CD4-positive, alpha-beta T cell treated with Interleukin-4 for 4 hours (primary cell): ENCODE data around the gene STXBP6.
"Not testable (repeated sequence)": the region's sequence is repeated elsewhere in the genome, so short reads cannot be mapped to it uniquely, and the experiment has no call there.

Source experiments
- DNase-seq: peaks from one replicate; pipeline ENCODE4 v3.0.0-alpha.2; 2020

STXBP6 gene

GRCh38 chr14:24952851-24953666, 96.9 kb downstream of the STXBP6 start:
- DNase-seq: no peak

DNA sequence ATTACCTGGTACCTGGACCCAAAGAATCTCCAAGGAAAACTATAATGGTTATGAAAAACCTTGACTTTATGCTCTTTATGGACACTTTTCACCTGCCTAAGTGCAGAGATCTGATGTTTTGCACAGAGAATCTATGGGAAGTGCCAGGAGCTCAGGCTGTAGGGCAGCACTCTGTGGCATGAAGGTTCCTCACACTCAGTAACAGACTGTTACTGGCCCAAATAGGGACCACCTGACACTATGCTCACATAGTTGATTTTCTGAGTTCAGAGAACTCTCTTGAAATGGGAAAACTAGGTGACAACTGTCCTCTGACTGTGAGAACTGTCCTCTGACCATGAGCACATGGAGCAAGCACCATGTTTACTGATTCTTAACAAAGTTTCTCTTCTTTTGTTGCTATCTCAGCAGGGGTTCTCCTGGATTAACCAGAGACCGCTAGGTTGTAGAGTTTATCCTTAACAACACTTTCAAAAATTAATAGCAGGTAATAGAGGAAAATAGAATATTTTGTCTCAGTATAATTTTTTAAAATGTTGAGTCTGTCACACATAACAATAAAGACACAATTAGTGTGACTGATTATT, 101.6 kb downstream of the STXBP6 start:
- no peak for DNase-seq

GRCh38 chr14:24947131-24947530, 102.8 kb downstream of the STXBP6 start:
- no peak for DNase-seq

DNA sequence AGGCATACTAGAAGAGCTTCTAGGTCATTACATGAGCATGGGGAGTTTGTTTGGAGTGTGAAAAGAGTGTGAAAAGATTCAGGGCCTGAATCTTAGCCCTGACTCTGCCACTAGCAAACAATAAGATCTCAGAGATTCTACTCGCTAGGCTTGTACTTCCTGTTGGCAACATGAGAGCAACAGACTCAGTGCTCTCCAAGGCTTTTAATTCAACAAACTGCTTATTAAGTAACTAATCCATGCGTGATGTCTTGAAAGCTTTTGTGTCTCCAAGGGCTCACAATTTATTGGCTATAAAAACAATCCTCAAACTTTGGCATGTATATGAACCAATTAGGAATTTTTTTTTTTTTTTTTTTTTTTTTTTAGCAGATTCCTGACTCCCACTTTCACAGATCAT, 105.1 kb downstream of the STXBP6 start:
- no peak for DNase-seq

DNA sequence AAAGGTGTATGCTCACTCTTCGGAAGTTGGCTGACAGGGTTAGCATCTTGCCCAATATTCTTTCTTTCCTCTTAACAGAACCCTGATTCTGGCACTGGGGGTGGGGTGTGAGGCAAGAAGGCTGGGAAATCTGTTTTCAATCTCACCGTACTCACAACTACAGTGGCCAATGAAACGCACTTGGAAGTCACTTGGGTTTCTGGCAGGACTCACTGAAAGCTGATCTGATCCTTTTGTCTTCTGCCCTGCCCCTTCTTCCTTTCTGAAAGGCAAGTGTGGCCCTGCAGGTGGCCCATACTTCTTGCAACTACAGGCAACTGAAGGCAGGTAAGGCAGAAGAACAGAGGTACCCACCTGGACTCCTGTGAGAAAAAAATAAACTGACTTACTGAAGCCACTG, 106.9 kb downstream of the STXBP6 start:
- no peak for DNase-seq

DNA sequence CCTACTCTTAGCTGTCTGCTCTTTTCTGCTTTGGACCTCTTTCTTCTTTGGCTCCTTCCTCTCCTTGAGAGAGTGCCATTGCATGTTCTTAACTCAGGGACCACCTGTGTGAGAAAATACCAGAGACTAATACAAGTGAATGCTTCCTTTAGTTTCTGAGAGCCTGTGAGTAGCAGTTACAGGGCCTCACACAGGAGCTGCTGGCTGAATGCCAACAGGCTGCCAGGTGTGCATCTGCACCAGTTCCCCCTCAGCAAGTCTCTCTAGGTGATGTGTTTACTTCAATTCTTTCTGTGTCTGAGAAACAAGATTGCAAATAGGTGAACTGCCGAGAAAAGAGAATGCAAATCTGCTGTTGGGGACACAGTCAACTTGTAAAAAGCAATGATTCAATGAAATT, 108.2 kb downstream of the STXBP6 start:
- DNase-seq: no peak

DNA sequence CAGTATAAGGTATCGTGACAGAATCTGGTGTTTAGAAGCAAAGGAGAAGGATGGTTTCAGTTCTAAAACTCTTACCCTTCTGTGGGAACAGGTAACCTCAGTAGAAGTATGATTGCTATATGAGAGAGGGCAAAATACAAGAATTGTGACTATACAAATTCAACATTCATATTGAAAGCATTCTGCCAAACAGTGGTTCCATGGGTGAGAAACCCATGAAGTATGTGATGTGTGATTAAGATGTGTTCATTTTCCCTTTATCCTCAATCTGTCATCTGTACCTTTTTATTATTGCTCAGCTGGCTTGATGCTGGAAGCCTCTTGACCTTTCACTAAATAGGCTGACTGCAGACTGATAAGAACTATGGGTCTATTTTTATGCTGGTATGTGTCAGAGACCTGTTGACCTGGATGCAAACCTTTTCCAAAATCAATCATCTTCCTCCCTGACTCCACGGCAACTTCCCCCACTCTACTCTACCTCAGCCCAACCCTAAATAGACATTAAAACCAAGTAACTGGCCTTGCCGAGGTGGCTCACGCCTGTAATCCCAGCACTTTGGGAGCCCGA, 109.6 kb downstream of the STXBP6 start:
- DNase-seq: no peak

DNA sequence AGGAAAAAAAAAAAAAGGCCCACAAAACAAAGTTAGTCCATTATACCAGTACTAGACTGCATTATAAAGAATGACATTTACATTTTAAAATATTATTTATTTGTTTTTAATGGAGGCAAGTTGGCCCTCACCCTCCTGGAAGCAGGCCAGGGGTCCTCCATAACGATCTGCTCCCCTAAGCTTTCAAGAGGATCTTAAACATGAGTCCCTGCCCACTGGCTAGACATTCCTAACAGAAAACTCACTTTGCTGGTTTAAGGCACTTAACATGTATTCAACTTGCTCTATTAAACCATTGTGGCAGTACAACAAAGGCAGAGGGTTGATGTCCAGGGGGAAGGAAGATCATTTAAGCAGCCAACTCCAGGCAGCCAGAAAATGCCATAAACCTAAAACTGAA, 111.4 kb downstream of the STXBP6 start:
- no peak for DNase-seq

GRCh38 chr14:24937300-24937699, 112.6 kb downstream of the STXBP6 start:
- DNase-seq: no peak

- not testable (repeated sequence) for DNase-seq
These were observed 113.2 kb downstream of the STXBP6 start for GRCh38 chr14:24936773-24937172.

DNA sequence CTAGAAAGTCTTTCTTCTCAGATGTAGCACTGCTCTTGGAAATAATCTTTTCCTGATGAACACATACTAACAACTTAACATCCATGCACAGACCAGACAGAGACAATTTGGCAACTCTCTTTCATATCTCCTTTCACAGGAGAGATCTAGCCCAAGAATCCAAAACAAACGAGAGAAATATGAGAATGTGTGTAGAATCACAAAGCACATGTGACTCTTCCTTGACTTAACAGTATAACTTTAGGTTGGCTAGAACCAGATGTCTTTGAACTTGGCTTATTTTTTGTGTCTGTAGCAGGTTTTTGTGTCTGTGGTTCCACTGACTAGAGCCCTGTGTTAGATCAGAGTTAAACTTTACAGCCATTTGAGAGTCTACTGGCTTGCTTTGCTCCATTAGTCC, 114.2 kb downstream of the STXBP6 start:
- no peak for DNase-seq

- no peak for DNase-seq
These were observed 121.5 kb downstream of the STXBP6 start for GRCh38 chr14:24928386-24928900.

- DNase-seq: no peak
These were observed 122.1 kb downstream of the STXBP6 start for GRCh38 chr14:24927809-24928208.

DNA sequence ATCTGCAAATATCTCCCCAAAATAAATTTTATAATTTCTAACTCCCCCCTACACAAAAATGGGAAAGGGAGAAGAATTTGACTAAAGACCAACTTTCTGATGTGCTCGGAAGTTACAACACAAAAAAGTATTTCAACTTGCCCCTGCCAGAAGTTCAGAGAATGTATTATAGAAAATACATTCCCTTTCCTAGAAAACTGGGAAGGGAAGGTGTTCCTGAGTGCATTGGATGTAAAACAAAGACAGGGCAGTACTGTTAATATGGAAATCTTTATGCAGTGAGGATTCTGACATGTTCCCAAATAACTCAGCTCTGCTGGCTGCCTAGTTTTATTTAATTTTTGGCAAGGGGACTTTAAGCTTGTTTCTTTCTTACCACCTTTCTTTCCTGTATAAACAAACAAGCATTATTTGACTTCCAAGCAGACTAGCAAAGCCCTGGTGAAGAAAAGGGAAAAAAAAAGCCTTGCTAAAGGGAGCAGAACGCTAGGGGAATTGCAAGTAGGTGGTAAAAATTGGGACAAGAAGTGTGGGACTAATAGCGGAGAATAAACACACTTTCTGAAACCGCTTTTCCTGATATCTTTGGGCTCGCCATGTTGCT, 124.1 kb downstream of the STXBP6 start:
- DNase-seq: no peak

DNA sequence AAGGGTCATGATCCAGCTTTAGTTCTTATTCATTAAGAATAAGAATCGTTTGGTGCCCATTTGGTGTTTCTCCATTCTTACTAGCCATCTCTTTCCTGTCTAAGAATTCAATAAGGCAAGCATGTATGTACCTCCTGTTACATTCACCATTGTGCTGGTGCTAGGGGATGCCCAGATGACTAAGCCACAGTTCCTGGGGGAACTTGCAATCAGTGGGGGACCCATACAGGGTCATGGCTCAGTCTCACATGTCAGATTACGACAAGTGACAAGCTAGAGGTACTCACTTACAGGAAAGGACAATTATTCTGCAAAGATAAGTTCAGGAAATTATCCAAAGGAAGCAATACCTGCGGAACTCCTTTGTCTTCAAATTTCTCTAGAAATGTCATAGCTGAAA, 125.4 kb downstream of the STXBP6 start:
- no peak for DNase-seq

GRCh38 chr14:24921903-24922302, 128.0 kb downstream of the STXBP6 start:
- DNase-seq: no peak

GRCh38 chr14:24920265-24921075, 129.5 kb downstream of the STXBP6 start:
- no peak for DNase-seq

DNA sequence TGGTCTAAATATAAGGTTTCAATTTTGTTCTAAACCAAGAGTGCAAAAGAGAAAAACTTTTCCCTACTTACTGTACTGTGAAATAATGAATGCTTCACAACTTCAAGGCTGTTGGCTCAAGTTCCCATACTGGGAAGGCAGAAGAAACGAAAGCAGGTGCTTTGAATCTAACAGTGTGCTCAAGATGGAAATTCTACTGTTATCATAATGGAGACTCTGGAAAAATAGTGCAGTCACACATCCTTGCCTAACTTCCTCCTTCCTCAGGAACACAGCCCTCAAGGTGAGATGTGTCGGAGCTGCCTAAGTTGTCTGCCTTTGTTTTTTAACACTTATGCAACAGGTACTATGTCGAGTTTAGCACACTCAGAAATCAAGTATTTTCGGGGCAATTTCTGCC, 131.1 kb downstream of the STXBP6 start:
- DNase-seq: no peak

DNA sequence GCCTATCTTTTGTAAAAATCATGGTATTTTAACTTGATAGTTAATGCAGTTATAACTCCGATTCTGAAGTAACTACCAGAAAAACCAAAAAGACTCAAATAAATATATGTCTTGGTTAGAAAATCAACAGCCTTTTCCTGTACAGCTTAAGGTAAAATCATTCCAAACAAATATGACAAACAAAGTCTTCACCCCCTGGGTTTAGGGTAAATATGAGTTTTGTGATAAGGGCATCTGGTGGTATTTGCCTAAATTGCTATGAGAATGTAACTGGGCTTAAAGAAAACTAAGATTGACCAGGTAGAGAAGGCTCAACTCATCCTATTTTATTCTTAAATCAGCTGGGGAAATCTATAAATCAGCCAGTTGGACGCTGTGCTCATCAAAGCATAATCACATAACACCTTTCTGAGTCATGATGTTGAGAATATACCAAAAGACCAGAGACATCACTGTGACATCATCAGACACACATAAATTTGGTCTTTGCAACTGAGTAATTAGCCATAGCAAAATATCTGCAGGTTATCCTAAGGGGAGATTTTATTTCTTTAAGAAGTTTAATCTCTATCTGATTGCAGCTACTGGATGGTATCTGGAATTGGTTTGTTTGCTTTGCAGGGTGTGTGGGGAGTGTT, 133.9 kb downstream of the STXBP6 start:
- DNase-seq: no peak

- no peak for DNase-seq
These were observed 134.5 kb downstream of the STXBP6 start for GRCh38 chr14:24915403-24915921.

GRCh38 chr14:24913746-24914145, 136.2 kb downstream of the STXBP6 start:
- DNase-seq: no peak

DNA sequence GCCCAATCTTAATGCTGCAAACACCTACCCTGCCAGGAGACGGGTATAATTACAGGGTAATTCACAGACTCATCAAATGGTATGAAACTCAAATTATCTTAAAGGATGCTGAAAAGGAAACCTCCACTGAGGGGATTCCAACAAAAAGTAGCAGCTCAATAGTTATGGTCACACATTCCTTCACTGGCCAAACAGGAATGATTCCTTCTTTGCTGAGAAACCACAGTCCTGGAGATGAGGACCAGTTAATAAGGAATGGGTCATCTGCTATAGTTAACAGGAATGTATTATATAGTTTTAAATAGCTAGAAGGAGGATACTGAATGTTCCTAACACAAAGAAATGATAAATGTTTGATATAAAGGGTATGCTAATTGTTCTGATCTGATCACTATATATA, 136.9 kb downstream of the STXBP6 start:
- DNase-seq: no peak
